SH-SY5Y (cell line): ENCODE measurements around the gene ABHD1.

Source experiments
- GATA2 ChIP-seq: IDR thresholded peaks from 2 replicates; pipeline ENCODE4 v1.6.1; 2011; ENCODE audit warnings: mild to moderate bottlenecking, low read depth, low read length
- GATA3 ChIP-seq: IDR thresholded peaks from 2 replicates; pipeline ENCODE4 v1.6.1; 2011; ENCODE audit warnings: low read depth, mild to moderate bottlenecking, low read length, moderate library complexity

DNA sequence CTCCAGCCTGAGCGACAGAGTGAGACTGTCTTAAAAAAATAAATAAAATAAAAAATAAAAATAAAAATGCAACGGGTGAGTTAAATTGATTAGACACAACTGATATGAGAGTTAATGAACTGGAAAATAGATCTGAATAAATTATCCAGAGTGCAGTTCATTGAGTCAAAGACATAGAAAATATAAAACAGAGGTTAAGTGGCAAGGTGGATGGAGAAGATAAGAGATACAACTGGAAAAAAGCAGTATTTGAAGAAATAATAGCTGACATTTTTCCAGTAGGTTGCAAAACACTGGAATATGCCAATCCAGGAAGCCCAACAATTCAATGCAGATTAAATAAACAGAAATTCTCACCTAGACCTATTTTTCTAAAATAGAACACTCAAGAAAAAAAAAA, 15.4 kb upstream of the ABHD1 start:
- TF ChIP-seq GATA2: no peak
- TF ChIP-seq GATA3: no peak
